NT2/D1 (cell line): ENCODE data around the gene MFRP.

ENCODE experiments used
- DNase-seq: peaks from one replicate; pipeline ENCODE4 v3.0.0-alpha.2; 2011; ENCODE audit warnings: low read depth, low spot score
- H3K27me3 ChIP-seq: 2 replicates; pipeline ENCODE4 v1.6.0; 2011; ENCODE audit warnings: mild to moderate bottlenecking; ENCODE audit not compliant: insufficient read length, insufficient read depth
- H3K36me3 ChIP-seq: 2 replicates; pipeline ENCODE4 v1.6.1; 2011; ENCODE audit warnings: mild to moderate bottlenecking, low read length, mixed read lengths; ENCODE audit not compliant: insufficient read depth, insufficient read length
- H3K4me1 ChIP-seq: 2 replicates; pipeline ENCODE4 v1.5.1; 2011; ENCODE audit not compliant: insufficient read depth, insufficient read length
- H3K4me3 ChIP-seq: 2 replicates; pipeline ENCODE4 v1.5.1; 2011; ENCODE audit warnings: low read depth; ENCODE audit not compliant: insufficient read length
- H3K9ac ChIP-seq: 2 replicates; pipeline ENCODE4 v1.6.0; 2011; ENCODE audit warnings: low read depth; ENCODE audit not compliant: insufficient read length
- H3K9me3 ChIP-seq: 2 replicates; pipeline ENCODE4 v1.5.1; 2011; ENCODE audit warnings: mild to moderate bottlenecking, low read length; ENCODE audit not compliant: insufficient read depth
- SUZ12 ChIP-seq: IDR thresholded peaks from 2 replicates; pipeline ENCODE4 v1.6.1; 2011; ENCODE audit not compliant: insufficient read length, insufficient read depth; ENCODE audit errors: extremely low read depth
- YY1 ChIP-seq: IDR thresholded peaks from 2 replicates; pipeline ENCODE4 v1.6.1; 2011; ENCODE audit not compliant: insufficient read length, insufficient read depth
- ZNF274 ChIP-seq: IDR thresholded peaks from 2 replicates; pipeline ENCODE4 v1.6.1; 2011; ENCODE audit warnings: mild to moderate bottlenecking, low read depth, low read length

The MFRP gene

DNA sequence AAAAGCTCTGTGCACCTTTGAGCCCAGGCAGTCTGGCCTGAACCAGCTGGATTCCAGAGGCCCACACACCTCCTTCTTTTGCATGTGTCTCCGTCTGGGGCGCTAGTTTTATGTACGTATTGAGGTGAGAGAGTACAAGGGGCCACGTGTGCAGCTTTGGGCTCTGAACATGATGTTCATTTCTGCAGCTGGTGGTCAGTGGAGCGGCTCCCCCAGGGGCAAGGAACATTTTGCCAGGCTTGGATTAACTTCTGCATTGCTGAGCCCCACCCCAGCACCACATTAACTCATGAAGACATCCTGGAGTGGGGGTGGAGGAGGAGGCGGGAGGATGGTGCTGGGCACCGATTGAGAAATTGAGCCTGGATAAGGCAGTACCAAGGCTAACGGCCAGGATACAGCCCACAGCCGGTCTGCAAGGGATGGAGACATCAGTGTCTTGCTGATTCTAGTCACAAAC is 21.2 kb upstream of the MFRP start:
- H3K27me3 ChIP-seq = peaks cover 22% of the 10 kb centered on the region
- no peak for DNase-seq

DNA sequence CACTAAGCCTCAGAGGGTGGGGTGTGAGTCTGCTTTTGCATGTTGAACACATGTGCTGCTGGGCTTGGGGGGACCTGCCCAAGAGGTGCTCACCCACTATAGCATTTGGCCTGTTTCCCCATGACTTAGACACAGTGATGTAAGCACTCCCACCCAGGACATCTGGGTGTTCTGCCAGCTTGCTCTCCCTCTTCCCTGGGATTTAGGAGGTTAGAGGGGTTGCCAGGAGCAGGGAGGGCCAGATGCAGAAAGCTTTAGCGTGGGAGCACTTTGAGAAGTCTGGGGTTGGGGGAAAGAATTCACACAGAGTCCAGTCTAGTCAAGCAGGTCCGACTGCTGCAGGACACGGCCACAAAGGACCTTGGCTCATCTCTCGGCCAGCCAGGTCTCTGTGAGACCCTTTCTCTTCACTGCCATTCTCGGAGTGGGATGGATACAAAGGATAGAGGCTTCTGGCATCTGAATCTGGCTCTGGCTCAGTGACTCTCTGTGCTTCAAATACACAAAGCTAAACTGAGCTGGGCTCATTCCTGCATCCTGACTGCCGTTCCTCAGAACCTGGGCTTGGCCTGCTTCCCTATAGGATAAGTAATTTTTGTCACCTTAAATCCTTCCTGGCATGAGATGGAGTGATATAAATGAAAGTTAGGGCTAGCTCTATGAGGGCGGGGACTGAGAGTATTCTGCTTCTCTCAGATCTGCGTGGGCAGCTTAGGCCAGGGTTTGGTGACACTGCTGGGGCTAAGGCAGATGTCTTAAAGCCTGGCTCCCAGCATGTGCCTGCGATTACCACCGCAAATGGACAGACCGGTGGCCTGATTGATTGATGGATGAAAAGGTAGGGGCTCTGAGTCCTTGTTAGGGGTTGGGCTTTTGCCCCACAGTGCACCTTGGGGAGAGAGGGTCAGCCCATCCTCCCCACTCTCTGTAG is 20.4 kb upstream of the MFRP start:
- Histone ChIP-seq H3K9ac (no peak overlapping the region), H3K27me3 (peaks cover 24% of the 10 kb centered on the region), H3K4me1 (peaks cover 25% of the 10 kb centered on the region), H3K36me3 (no peaks in the 10 kb centered on the region), H3K9me3 (no peaks in the 10 kb centered on the region), H3K4me3 (no peak overlapping the region)
- no peak for DNase-seq
- TF ChIP-seq YY1 (no peak), SUZ12 (no peak), ZNF274 (no peak)

More for the DNA sequence above, 21.2 kb upstream of the MFRP start:
- Histone ChIP-seq H3K4me1 (peaks cover 24% of the 10 kb centered on the region), H3K36me3 (no peaks in the 10 kb centered on the region), H3K9ac (no peak overlapping the region), H3K4me3 (no peak overlapping the region), H3K9me3 (no peaks in the 10 kb centered on the region)
- TF ChIP-seq YY1 (no peak), ZNF274 (no peak), SUZ12 (no peak)

DNA sequence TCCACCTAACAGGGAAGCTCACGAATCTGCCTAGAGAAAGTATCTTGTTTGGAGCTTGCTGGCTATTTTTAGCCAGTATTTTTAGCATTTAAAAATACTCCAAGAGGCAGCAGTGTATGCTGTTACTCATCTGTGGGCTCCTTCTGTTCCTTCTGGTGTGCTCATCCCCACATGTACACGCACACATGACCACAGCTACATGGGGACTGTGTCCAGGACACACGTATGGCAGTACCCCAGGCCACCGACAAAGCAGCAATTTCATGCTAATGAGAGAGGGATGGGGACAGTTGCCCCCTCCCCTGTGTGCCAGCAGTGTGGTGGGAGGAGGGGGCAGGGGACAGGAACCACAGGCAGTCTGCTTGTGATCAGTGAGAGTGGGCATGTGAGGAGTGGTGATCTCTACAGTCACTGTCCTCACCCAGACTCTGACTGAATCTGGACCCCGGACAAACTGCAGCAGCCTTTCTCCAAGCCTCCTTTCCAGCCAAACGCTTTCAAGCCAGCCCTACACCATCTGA is 18.6 kb upstream of the MFRP start:
- Histone ChIP-seq H3K4me1 (peaks cover 24% of the 10 kb centered on the region), H3K4me3 (no peak overlapping the region), H3K9me3 (no peaks in the 10 kb centered on the region), H3K27me3 (peaks cover 24% of the 10 kb centered on the region), H3K36me3 (no peaks in the 10 kb centered on the region), H3K9ac (no peak overlapping the region)
- no peak for TF ChIP-seq SUZ12
- TF ChIP-seq ZNF274 = no peak
- no peak for TF ChIP-seq YY1
- DNase-seq = no peak

DNA sequence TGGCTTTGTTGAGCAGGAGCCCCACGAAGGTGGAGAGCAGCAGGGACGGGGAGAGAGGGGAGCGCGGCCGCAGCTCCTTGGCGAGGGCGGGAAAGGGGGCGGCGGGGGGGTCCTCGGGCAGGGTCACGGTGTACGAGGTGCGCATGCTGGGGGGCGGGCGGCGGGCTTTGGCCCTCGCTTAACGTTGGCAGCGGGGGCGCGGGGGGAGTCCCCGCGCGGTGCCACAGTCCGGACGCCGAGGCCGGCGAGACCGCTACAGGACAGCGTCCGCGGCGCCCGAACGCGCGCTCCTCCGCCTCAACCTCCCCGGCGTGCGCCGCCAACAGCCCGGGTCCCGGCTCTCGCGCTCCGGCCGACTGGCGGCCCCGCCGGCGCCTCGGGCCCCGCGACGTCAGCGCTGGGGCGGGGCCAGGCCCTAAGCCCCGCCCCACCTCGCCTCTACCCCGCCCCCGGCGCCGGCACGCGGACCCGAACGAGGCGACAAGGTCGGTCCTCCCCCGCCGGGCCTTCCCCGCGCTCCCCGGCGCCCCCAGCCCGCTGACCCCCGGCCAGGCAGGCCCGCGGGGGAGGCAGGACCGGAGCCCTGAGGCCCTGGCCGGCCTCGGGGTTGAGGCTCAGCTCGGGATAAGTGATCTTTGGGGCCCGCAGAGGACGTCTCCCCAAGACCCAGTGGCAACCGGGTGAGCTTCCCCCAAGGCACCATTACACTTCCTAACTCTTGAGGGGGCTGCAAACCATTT is 17.5 kb upstream of the MFRP start:
- H3K9me3 ChIP-seq = no peaks in the 10 kb centered on the region
- no peak for TF ChIP-seq SUZ12
- TF ChIP-seq ZNF274 = no peak
- no peak for TF ChIP-seq YY1
- DNase-seq = no peak
- peaks cover 24% of the 10 kb centered on the region for H3K4me1 ChIP-seq
- peaks cover 24% of the 10 kb centered on the region for H3K27me3 ChIP-seq
- H3K9ac ChIP-seq = no peak overlapping the region
- H3K36me3 ChIP-seq = peaks cover 8% of the 10 kb centered on the region
- H3K4me3 ChIP-seq = peak overlapping the region; percentile 15

DNA sequence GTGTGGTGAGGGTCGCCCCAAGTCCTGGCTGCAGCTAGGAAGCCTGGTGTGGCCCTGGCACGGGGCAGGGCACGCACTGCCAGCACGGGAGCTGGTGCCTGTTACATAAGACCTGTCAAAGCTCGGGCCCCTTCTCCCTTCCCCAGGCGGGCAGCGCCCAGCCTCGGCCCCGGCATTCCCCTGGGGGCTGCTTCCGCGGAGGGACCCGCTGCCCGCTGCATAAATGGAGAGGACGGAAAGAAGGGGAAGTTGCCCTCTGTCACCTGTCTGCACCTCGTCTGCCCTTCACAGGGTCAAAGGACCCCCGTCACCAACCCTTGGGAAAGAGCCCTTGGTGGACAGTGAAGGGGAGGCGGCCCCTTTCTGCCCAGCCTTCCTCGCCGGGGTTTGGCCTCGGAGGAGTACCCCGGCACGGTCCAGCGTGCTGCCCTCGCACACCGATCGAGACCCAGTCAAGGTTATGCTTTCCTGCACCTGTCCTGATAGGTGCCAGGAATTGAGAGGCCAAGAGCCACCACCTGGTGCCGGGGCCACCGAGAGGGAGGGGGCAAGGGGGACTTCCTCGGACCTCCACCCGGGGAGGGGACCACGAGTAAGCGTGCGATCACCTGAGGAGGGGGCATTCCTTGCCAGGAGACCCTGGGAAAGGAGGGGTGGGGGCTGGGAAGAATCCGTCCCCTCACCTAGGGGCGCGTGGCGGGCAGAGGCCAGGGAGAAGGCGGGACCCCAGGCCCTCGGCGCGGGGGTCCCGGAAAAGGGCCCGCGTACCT is 16.8 kb upstream of the MFRP start:
- H3K27me3 ChIP-seq = peaks cover 24% of the 10 kb centered on the region
- peak overlapping the region; percentile 15 for H3K4me3 ChIP-seq
- H3K36me3 ChIP-seq = peaks cover 14% of the 10 kb centered on the region
- no peak for TF ChIP-seq ZNF274
- no peak for TF ChIP-seq YY1
- no peak for TF ChIP-seq SUZ12
- no peak for DNase-seq
- peak overlapping the region; percentile 50 for H3K9ac ChIP-seq
- H3K9me3 ChIP-seq = no peaks in the 10 kb centered on the region
- peaks cover 20% of the 10 kb centered on the region for H3K4me1 ChIP-seq

DNA sequence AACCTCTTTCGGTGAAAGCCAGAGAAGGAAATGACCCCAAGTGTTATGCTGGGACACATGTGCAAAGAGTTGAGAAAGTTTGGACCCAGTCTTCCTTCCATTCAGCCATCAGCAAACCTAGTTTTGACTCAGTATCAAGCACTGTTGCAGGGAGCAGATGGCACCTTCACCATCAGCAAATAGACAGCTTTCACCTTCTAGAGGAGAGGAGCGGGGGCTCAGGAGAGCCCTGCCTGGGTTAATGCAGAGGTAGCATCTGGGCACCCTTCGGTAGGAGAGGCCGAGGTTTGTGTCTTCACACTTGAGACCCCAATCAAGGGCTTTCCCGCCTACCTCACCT is 16.2 kb upstream of the MFRP start:
- Histone ChIP-seq H3K4me3 (no peak overlapping the region), H3K9ac (peak overlapping the region; percentile 21), H3K4me1 (peaks cover 14% of the 10 kb centered on the region)

More for the DNA sequence above, 16.2 kb upstream of the MFRP start:
- H3K36me3 ChIP-seq = peaks cover 17% of the 10 kb centered on the region
- no peak for DNase-seq
- H3K9me3 ChIP-seq = no peaks in the 10 kb centered on the region
- peaks cover 28% of the 10 kb centered on the region for H3K27me3 ChIP-seq
- TF ChIP-seq YY1 (no peak), ZNF274 (no peak), SUZ12 (no peak)
